ENCODE results near the gene HNRNPC.
A peak's percentile ranks its signal among the peaks of the same experiment; 100 is the strongest.
"Not testable (repeated sequence)": the region's sequence is repeated elsewhere in the genome, so short reads cannot be mapped to it uniquely, and the experiment has no call there.

HNRNPC gene

GRCh38 chr14:21269252-21270046 lies at the start of gene HNRNPC:
HNRNPC (minus strand) TSS chr14:21269442; CDS start chr14:21234193, 35,249 bp downstream.
- DNase-seq, result peak; percentile 100

- DNase-seq, result peak; percentile 82
Measured at GRCh38 chr14:21317398-21317797, 48.2 kb upstream of the HNRNPC start.

GRCh38 chr14:21313512-21313911 lies 44.3 kb upstream of the HNRNPC start:
- DNase-seq, result no peak

GRCh38 chr14:21311614-21312013 lies 42.4 kb upstream of the HNRNPC start:
- no peak for DNase-seq

DNA sequence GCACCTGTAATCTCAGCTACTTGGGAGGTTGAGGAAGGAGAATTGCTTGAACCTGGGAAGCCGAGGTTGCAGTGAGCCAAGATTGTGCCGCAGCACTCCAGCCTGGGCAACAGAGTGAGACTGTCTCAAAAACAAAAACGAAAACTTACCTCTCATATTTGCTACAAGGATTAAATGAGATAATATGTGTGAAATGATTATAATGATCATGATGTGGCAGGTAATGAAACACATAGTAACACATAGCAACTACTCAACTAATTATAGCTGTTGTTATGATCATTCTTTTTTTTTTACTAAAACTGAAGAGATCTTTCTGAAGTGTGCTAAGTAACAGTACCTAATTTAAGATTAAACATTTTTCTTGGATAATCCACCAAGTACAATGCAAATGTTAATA lies 40.7 kb upstream of the HNRNPC start:
- DNase-seq, result no peak

- DNase-seq, result no peak
Measured at GRCh38 chr14:21309238-21309636, 40.0 kb upstream of the HNRNPC start.

DNA sequence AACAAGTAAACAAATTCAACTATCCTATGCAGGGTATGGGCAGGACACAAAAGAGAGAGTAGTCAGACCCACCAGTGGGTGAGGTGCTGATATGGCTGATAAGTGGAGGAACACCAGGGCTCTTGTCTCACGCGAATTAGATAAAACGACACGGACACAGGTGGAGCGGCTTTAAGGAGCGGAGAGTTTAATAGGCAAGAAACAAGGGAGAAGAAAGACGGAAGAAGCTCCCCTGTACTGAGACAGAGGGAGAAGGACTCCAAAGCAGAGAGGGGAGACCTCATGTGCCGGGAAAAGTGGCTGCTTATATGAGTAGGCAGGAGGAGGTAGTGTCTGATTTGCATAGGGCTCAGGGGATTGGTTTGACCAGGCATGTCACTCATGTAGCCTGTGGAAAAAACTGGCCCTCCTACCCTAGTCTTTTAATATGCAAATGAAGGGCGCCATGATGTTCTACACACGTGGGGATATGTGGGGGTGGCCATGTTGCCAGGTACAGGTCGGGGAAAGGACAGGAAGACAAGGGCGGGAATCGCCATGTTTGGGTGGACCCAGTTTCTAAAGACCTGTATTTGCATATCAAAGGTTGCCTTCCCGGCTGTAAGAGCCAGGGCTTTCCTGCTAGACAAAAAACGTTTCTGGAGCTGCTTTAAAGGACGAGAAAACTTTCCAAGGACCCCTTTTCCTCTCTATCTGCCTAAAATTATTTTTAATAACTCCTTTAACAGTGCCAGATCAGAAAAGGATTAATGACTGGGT lies 39.4 kb upstream of the HNRNPC start:
- peak; percentile 97 for DNase-seq

GRCh38 chr14:21308132-21308478 lies 38.9 kb upstream of the HNRNPC start:
- no peak for DNase-seq

DNA sequence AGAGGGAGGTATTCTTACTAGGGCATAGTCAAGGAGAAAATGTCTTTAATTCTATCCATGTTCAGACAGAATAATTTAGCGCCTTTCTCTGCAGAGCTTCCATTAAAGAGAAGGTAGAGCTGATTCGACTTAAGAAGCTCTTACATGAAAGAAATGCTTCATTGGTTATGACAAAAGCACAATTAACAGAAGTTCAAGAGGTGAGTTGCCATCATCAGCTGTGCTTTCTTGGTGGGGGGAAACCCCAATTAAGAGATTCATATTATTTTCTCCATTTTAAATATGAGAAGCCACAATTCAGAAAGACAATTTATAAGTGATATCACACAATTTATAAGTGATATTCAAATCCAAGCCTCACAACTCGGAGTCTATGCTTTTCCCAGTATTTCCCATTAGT lies 38.4 kb upstream of the HNRNPC start:
- DNase-seq, result no peak

DNA sequence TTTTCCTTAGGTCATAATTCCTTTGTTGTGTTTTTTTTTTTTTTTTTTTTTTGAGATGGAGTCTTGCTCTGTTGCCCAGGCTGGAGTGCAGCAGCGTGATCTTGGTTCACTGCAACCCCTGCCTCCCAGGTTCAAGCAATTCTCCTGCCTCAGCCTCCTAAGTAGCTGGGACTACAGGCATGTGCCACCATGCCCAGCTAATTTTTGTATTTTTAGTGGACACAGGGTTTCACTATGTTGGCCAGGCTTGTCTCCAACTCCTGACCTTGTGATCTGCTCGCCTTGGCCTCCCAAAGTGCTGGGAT lies 33.5 kb upstream of the HNRNPC start:
- DNase-seq, result not testable (repeated sequence)

GRCh38 chr14:21302013-21302835 lies 33.0 kb upstream of the HNRNPC start:
- no peak for DNase-seq

DNA sequence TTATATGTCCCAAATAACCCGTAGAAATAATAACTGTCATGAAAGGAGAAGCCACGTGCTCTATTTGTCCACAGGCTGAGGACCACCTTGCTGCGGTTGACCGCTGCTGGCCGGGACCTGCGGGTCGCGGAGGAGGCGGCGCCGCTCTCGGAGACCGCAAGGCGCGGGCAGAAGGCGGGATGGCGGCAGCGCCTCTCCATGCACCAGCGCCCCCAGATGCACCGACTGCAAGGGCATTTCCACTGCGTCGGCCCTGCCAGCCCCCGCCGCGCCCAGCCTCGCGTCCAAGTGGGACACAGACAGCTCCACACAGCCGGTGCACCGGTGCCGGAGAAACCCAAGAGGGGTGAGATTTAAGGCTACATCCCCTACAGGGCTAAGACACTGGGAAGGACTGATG lies 31.6 kb upstream of the HNRNPC start:
- DNase-seq, result peak; percentile 70

DNA sequence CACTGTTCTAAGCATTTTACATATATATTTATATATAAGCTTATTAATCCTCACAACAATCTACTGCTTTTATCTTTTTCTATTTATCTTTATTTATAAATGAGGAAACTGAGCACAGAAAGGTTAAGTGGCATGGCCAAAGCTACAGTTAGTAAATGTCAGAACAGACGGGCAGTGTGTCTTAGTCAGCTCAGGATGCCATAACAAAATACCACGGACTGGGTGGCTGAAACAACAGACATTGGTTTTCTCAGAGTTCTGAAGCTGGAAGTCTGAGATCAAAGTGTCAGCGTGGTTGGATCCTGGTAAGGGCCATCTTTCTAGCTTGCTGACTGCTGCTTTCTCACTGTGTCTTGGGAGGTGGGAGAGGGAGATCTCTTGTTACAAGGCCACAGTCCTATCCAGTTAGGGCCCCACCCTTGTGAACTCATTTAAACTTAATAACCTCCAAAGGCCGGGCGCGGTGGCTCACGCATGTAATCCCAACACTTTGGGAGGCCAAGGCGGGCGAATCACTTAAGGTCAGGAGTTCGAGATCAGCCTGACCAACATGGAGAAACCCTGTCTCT lies 30.4 kb upstream of the HNRNPC start:
- no peak for DNase-seq

DNA sequence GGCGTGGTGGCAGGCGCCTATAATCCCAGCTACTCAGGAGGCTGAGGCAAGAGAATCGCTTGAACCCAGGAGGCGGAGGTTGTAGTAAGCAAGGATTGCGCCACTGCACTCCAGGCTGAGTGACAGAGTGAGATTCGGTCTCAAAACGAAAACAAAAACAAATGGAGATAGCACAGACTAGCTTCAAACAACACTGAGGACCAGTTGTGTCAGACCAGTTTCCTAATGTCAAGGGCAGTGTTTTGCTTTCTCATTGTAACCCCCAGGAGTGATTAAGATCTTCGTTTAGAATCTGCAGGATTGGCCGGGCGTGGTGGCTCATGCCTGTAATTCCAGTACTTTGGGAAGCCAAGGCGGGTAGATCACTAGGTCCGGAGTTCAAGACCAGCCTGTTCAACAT lies 29.1 kb upstream of the HNRNPC start:
- no peak for DNase-seq

GRCh38 chr14:21294026-21294425 lies 24.8 kb upstream of the HNRNPC start:
- not testable (repeated sequence) for DNase-seq

DNA sequence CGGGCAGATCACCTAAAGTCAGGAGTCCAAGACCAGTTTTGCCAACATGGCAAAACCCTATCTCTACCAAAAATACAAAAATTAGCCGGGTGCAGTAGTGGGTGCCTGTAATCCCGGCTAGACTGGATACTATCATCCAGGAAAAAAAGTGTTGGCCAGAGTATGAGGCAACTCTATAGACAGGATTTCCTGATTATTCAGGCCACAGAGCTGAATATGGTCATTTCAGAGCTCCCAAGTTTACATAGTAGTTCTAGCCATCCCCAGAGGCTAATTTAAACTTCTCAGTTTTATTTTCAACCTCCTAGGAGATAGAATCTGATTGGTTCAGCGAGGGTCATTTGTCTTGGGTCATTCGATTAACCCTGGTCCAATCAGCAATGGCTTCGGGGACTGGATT lies 17.9 kb upstream of the HNRNPC start:
- no peak for DNase-seq

- not testable (repeated sequence) for DNase-seq
Measured at GRCh38 chr14:21286516-21286915, 17.3 kb upstream of the HNRNPC start.

DNA sequence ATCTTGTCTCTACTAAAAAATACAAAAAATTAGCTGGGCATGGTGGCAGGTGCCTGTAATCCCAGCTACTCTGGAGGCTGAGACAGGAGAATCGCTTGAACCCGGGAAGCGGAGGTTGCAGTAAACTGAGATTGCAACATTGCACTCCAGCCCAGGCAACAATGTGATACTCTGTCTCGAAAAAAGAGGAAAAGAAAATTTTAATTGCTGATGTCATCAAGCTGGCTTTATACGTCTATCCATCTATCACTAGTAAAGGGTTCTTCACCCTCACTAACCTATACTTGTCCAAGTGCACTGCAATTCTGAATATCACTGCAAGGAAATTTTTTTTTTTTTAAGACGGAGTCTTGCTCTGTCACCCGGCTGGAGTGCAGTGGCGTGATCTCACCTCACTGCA lies 12.7 kb upstream of the HNRNPC start:
- not testable (repeated sequence) for DNase-seq

DNA sequence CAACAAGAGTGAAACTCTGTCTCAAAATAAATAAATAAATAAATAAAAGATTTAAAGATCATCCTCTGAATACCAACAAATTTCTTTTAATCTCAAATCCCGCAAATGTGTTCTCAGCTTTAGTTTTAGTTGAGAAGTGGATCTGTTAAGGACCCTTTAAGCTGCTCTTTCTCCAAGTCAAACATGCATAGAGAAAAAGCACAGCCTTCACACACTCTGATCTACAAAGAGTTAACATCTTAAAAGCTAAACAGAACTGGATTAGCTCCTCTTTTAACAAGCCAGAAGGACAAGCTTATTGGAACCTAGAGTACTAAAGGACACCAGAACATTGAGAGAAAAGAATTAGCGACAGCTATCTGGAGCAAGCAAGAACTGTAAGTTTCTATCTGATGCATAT lies 10.5 kb upstream of the HNRNPC start, which contains the start of gene RPGRIP1:
Gene RPGRIP1, plus strand, starts transcription at position 301 of the 400 bp plus-strand sequence. CDS start 7,894 bp downstream, outside the sequence.
- no peak for DNase-seq

- no peak for DNase-seq
Measured at GRCh38 chr14:21278632-21279031, 9.4 kb upstream of the HNRNPC start.

GRCh38 chr14:21275261-21275858 lies 6.1 kb upstream of the HNRNPC start:
- no peak for DNase-seq

GRCh38 chr14:21272661-21273060 lies 3.4 kb upstream of the HNRNPC start:
- not testable (repeated sequence) for DNase-seq
